ENCODE data around the gene EEF2KMT.
A peak's percentile ranks its signal among the peaks of the same experiment; 100 is the strongest.
"Not testable (repeated sequence)": the region's sequence is repeated elsewhere in the genome, so short reads cannot be mapped to it uniquely, and the experiment has no call there.

The EEF2KMT gene

DNA sequence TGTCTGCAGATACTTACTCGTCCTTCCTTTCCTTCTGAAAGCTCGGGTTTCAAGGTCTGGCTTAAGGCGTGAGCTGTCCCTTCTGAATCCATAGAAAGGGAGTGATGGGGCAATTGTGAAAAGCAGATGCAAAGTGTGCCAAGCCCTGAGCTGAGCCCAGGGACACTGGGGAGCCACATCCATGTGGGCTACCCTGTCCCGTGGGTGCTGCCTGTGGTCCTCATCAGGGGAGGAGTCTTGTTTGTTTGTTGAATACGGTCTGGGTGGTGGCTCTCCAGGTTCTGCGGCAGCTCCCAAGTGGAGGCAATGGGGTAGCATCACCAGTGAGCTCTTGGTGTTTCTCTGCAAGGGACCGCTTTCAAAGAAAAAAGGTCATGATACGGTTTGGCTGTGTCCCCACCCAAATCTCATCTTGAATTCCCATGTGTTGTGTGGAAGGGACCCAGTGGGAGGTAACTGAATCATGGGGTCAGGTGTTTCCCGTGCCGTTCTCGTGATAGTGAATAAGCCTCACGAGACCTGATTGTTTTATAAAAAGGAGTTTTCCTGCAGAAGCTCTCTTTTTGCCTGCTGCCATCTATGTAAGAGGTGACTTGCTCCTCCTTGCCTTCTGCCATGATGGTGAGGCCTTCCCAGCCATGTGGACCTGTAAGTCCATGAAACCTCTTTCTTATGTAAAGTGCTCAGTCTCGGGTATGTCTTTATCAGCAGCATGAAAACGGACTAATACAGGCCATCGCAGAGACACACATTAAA, 27.0 kb downstream of the EEF2KMT start:
- no peak for DNase-seq

DNA sequence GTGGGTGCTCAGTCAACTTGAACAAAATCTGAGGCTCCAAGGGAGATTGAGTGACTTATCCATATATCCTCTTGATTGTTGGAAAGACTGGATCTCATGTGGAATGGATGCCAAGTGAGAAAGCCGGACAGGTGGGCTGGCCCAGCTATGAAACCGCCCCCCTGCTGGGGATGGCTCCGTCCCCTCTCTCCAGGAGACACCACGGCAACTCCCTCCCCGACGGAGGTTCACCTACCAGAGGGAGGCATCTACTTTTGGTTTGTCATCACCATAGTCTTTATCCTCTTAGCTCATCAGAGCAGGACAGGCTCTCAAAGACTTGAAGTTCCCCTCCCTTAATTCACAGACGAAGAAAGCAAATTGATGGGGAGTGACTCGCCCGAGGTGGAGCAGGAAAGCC, 27.7 kb downstream of the EEF2KMT start:
- DNase-seq: no peak

DNA sequence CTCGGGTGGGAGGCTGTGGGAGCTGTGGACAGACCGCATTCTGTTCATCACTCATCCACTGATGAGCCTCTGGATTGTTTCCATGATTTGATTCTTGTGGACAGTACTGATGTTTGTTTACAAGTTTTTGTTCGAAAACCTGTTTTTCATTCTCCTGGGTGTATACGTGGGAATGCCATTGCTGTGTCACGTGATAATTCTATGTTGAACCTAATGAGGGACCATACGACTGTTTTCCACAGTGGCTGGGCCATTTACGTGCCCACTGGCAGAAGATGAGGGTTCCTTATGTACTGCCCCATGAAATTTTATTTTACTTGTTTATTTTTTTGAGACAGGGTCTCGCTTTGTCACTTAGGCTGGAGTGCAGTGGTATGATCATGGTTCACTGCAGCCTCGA, 28.5 kb downstream of the EEF2KMT start:
- DNase-seq: no peak

DNA sequence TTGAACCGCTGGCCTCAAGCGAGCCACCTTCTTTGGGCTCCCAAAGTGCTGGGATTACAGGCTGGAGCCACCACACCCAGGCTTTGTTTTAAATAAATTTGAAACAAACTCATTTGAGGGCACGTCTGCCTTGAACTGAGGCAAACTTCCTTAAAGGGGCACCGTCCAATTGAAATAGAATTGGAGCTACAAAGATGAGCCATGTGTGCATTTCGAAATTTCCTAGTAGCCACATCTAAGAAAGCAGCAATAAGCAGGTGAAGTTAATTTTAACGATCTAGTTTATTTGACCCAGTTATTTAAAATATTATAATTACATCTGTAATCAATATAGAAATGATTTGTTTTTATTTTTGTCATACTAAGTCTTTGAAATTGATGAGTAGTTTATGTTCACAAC, 31.1 kb downstream of the EEF2KMT start:
- DNase-seq: no peak

DNA sequence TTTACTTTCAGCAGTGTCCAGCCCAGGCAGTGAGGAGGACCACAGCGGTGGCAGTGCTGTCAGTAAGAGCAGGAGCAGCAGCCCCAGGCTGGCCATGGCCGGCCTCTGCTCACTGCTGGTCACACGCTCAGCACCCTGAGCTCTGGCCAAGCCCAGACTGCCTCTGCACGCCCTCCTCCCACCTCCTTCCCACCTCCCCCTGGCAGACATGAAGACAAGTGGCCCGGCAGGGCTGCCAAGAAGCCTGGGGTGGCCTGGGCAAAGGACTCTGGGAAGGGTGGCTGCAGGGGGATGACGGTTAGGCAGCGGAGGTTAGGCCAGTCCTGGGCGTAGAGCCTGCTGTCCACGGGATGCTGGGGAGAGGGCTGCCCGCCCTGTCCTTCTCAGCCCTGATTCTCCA, 31.8 kb downstream of the EEF2KMT start, which contains the start of gene C16orf89:
Gene C16orf89 (minus strand): TSS at position 144 of the 400 bp plus-strand sequence. CDS start 48 bp downstream, at position 96.
- DNase-seq: no peak

DNA sequence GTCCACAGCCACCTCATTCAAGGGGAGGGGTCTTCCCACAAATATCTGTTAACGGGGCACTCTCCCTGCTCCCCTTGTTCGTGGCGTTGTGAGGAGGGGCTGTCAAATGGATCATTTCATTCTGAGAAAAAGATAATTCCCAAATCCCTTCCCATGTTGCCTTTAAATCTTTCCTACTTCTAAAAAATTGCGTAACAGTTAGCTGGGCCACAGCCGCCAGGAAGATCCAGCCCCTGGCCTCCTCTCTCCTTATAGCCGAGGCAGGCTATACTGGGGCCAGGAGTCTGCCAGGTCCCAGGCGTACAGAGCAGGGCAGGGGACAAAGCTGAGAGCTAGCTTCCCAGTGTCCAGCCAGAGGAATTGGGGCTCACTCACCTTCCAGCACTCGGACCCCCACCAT, 32.3 kb downstream of the EEF2KMT start:
- DNase-seq: no peak

DNA sequence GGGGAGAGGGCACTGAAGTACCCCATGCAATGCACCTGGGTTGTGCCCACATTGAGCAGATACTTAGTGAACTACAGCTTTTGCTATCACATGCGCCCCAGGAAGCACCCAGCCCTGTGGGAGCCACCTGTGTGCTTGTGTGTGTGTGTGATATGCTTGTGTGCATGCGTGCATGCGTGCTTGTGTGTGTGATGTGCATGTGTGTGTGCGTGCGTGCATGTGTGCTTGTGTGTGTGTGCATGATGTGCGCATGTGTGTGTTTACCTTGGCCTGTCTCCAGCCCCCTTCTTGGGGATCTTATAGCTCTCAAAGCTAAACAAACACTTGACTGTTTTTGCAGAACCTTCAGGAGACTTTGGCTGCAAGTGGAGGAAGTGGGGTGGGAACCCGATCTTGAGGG, 32.7 kb downstream of the EEF2KMT start:
- DNase-seq: peak; percentile 50

DNA sequence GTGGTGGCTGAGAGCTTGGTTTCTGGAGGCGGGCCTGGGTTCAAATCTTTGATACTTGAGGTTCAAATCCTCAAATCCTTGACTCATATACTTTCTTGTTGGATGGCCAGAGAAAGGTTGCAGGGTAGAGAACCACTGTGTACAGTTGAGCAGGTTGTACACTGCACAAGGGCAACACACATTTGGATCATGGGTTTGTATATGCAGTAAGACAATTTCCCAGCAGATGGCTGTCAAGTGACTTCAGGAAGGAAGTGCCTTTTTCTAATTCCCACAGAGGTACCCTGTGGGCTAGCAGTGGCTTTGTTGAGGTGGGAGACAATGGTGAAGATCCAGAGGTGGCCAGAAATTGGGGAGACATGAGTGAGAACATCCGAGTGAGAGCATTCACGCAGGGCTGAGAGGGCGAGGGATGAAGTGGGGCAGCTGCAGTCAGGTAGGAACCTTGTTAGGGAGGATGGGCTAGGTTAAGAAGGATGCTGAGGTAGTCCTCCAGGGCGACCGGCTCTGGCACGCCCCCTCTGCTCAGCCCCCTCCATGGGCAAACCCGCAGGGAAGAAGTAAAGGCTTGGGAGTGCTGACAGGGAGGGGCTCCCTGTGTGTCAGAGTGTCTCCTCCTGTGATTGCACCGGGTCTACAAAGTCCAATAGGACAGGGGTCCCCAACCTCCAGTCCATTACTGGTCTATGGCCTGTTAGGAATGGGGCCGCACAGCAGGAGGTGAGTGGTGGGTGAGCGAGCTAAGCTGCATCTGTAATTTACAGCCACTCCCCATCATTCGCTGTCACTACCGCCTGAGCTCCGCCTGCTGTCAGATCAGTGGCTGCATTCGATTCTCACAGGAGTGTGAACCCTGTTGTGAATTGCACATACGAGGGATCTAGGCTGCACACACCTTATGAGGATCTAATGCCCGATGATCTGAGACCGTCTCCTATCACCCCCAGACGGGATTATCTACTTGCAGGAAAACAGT, 34.5 kb downstream of the EEF2KMT start:
- no peak for DNase-seq

DNA sequence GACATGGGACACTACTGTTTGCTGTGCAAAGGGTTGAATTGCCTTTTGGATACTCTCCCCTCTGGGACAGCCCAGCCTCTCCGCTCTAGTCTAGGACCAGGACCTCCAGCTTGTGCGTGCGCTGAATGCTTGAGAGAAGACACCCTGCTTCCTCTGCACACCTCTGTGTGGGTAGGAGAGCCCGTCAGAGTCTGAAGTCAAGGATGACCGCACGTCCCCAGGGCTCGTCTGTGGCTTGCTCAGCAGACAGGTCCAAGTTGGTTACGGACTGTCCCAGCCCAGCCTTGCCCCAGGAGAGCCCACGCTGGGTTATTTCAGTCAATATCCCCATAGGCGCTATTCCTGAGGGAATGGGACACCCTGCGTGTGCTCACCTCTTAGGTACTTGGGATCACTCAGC, 35.5 kb downstream of the EEF2KMT start:
- no peak for DNase-seq

DNA sequence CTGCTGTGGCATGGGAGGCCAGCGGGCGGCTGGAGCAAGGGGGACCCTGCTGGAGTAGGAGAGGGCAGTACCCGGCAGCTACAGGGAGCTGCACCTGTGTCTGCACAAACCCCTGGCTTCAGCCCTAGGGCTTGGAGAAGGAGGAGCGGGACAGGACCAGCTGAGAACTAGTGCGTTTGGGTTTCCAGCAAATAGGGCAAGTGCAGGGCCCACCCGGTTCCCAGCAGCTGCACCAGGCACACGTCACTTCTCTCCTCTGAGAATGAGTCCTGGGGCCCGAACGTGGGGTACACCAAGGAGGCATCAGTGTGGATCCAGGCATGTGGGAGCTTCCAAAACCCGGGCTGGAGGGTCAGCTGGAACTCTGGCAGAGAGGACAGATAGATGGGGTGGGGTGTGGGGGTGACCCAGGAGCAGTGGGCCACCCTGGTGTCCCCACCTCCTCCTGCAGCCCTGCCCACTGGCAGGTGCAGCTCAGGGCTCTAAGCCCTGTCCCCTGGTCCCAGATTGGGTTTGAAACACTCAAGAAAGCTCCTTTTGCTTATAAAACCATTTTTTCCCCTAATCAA, 37.4 kb downstream of the EEF2KMT start:
- no peak for DNase-seq

DNA sequence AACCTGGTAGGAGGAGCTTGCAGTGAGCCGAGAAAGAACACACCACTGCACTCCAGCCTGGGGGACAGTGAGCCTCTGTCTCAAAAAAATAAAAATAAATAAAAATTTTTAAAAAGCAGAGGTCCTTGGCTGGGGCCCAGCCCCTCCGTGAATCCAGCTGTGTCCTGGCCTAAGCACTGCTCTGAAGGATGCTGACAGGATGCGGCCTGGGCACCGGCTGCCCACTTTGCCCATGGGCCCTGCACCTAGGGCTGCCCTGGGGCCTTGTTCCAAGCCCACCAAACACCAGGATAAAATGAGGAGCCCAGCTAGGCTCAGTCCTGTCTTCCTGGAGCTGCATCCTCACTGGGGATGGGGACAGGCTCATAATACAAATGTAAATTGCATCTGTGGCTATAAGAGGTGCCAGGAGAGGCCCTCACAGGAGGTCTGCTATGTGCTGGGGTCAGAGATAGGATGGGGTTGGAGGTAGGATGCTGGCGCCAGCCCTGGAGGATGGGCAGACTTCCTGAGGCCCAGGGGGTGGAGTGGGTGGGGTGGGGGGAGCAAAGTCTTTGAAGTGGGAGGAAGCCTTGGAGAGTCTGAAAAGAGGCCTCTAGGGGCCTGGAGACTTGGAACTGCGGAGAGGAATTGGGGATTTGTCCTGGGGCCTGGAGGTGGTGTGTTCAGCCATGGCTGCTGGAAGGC, 38.1 kb downstream of the EEF2KMT start:
- no peak for DNase-seq

DNA sequence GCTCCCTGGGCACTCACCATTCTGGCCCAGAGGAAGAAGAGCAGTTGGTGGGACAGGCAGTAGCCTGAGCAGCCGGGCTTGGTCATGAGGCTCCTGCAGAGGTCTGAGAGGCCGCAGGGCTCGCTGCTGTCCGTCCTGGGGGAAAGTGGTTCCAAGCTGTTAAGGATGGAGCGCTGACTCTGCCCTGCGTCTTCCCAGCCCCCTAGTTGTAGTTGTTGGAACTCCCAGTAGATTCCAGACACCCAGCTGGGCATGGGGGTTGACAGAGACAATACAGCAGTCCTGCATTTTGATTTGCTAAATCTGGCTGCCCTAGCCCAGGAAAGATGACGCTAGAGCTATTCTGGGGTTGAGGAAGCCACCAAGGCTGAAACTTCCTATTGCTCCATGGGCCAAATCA, 39.1 kb downstream of the EEF2KMT start:
- no peak for DNase-seq

DNA sequence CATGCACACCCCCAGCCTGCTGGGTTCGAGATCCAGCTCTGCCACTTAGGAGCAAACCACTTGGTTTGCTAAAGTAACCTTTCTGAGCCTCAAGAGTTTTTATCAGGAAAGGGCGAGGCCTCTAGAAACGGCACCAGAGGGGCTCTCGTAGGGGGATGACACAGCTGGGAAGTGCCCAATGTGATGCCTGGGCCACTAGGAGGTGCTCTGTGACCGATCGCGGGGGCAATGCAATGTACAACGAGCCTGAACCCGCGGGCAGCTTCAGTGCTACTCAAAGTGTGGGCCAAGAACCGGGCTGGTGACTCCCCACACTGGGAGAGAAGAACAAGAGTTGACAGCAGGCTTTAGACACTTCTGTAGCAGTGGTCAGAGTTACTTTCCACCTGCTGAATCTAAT, 41.2 kb downstream of the EEF2KMT start:
- no peak for DNase-seq

DNA sequence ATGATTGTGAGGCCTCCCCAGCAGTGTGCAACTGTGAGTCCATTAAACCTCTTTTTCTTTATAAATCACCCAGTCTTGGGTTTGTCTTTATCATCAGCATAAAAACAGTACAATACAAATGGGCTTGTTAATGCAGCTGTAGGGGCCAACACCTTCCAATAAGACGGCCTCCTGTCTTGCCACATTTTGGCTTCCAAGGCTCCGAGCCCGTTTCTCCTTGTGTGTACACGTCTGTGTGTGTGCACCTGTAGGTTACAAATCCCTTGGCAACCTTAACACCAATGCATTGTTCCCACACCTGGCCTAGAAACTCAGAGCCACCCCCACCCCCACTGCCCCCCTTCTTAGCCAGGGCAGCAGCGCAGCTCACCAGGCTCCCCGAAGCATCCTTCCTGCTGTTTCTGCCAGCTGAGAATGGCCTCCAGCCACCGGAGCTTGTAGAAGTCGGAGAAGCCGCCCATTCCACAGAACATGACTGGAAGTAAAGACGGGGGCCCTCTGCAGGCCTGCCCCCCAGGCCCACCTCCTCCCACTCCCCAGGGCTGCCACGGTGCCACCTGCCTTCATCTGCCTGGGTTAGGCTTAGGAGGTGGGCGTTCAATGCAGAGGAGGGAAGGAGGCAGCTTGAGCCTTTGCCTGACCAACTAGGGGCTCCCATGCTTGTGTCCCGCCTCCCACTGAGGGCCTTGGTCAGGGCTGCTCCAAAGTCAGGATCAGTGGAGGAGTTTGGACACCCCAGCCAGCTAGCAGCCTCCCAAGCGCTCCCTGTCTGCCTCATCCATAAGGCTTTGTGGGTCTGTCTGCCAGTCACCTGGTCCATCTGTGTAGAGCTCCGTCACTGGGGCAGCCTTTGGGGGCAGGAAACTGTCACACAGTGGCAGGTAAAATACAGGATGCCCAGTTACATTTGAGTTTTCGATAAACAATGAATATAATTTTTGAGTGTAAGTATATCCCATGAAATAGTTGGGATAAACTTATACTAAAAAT, 42.4 kb downstream of the EEF2KMT start:
- no peak for DNase-seq

DNA sequence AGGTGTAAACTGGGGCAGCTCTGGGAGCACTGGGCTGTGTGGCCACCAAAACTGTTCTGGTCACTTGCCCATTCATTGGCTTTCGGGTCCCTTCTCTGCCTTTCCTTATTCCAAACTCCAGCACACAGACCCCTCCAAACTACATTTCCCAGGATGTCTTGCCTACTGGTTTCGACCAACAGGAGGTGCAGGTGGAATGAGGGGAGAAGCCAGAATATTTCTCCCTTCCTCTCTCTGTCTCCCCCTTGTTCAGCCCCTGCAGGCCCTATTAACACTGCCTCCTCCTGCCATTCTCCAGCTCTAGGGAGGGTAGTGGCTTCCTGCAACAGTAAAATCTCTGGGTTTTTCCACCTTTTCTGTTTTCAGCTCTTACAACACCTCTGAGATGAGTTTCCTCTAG, 50.7 kb downstream of the EEF2KMT start:
- no peak for DNase-seq

DNA sequence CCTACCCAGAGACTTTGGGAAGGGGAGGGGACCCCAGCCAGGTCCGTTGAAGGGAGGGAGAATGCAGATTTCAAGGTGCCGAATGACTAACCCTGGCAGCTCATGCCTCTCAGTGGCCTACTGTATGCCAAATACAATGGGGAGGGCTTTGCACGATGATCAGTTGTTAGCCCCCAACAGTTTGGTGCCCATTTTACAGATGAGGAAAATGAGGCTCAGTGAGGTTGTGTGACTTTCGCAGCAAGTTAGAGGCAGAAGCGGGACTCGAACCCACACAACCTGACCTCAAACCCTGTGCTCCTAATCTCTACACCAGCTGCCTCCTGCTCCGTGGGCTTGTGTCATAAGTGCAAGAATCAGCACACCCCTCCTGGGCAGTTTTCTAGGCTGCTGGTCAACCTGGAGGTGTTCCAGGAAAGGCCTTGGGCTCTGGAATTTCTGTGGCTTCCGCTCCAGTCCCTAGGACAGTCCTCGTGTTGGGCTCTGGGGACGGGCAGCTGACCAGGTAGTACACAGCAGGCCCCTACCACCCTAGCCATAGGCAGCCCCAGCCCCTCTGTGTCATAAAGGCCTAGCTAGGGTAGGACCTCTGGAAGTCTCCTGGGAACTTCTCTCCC, 52.0 kb downstream of the EEF2KMT start:
- DNase-seq: no peak

DNA sequence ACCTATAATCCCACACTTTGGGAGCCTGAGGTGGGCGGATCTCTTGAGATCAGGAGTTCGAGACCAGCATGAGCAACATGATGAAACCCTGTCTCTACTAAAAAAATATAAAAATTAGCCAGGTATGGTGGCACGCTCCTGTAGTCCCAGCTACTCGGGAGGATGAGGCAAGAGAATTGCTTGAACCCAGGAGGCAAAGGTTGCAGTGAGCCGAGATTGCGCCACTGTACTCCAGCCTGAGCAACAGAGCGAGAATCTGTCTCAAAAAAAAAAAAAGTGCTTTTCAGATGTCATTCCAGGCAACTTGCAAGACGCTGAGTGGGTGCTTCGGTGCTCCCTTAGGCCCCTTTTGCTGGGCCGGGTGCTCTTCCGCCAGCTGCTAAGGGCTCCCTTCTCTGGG, 53.0 kb downstream of the EEF2KMT start:
- DNase-seq: not testable (repeated sequence)

DNA sequence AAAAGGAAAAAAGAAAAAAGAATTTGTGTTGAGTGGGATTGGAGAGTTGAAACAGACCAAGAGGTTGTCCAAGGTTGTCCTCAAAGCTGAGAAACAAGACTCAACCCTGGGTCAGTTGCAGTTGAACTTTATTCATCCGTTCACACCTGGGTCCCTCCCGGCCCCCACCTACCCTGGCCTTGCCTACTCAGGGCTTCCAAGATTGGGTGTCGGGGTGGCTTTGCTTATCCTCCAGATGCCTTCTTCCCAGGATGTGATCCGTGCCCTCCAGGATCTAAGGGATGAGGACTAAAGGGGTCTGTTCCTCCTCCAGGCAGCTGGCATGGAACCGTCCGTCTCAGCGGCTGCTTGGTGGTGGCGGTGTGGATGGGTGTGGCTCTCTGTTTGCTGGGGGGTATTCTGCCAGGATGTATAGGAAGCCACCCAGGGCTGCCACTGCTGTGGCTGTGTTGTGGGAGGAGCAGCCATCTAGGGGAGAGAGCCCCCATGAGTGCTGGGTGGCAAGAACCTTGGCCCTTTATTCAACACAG, 53.5 kb downstream of the EEF2KMT start:
- DNase-seq: no peak

DNA sequence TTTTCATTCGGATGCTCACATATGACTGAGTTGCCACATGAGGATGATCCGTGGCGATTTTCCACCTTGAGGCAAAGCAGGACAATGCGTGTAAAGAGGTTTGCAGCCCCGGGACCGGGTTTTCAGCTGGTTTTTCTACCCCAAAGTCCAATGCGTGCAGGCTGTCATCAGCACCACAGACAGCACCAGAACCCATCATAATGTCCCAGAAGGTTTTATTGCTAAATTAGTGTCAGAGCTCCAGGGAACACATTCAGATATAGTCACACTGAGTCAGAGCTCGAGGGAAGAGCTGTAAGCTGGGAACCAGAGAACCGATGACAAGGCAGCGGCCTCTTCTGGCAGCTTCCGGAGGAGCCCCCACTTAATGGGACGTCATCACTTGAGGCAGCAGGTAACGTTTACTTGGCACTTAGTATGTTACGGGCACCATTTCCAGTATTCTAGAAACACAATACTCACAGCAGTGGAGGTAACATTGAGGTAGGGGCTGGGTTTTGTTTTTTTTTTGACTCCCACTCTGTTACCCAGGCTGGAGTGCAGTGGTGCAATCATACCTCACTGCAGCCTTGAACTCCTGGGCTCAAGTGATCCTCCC, 54.9 kb downstream of the EEF2KMT start:
- no peak for DNase-seq

DNA sequence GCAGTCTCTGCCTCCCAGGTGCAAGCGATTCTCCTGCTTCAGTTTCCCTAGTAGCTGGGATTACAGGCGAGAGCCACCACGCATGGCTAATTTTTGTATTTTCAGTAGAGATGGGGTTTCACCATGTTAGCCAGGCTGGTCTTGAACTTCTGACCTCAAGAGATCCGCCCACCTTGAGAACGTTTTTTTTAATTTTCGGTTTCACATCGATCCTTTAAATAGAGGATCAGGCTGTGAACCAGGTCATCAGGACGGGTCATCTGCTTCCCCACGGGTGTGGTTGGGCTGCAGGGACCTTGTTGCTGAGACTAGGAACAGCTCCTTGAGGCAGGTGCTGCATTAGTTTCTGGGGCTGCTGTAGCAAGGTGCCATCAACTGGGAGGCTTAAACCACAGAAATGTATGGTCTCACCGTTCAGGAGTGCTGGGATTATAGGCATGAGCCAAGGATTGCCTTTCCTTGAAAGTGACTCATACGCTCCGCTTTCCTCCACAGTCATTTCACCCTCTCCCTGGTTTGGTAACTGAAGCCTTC, 55.9 kb downstream of the EEF2KMT start:
- no peak for DNase-seq

Data from NCI-H1436 (cell line).